ENCODE results near the gene RHOB.

DNA sequence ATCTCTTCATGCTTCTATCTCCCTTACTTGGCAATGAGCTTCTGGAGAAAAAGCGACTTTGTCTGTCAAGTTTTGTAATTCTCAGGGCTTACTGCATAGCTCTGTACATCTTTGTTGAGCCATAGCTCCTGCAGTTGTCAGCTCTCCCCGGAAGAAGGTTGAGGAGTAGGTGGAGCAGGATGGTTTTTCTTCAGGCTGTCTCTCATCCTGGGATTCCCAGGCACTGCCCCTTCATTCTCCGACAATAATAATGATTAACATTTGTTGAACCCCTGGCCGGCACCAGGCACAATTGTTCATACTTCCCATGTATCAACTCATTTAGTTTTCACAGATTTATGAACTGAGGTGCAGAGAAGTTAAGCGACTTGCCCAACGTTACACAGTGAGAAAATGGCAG, 23.5 kb upstream of the RHOB start:
- TF ChIP-seq EZH2 (IDR thresholded peaks at IDR 0.05; ENCODE audit: borderline replicate concordance, insufficient read depth, low read depth, low read length, poor library complexity, severe bottlenecking) (no peak), CTCF (IDR thresholded peaks at IDR 0.05) (no peak)
